ENCODE measurements around the gene ARFRP1.

DNA sequence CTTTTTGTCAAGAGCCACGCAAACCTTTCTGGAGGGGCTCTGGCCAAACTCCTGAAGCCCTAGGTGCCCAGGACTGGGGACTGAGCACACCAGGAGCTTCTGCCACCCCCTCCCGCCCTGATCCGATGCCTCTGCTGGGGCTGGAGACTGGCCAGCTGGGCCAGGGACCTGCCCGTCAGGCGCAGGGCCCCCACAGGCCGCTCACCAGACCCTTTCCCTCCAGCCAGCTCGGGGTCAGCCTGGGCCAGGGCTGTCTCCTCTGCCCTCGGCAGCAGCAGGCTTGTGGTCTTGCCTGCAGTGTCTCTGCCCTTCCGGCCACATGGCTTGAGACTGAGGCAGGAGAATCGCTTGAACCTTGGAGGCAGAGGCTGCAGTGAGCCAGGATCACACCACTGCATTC is 35.1 kb downstream of the ARFRP1 start:
- TF ChIP-seq POLR2AphosphoS5 (IDR thresholded peaks at IDR 0.05; ENCODE audit: low read depth) (no peak), EZH2 (IDR thresholded peaks at IDR 0.05; ENCODE audit: low read depth, unreplicated experiment) (no peak), ZNF331 (CRISPR knock-in tag; IDR thresholded peaks at IDR 0.05; ENCODE audit: low read depth) (no peak), EZH2phosphoT487 (IDR thresholded peaks at IDR 0.05; ENCODE audit: unreplicated experiment) (no peak), STAT1 (IDR thresholded peaks at IDR 0.05; ENCODE audit: unreplicated experiment) (no peak)
- TF ChIP-seq, protein P1, sequence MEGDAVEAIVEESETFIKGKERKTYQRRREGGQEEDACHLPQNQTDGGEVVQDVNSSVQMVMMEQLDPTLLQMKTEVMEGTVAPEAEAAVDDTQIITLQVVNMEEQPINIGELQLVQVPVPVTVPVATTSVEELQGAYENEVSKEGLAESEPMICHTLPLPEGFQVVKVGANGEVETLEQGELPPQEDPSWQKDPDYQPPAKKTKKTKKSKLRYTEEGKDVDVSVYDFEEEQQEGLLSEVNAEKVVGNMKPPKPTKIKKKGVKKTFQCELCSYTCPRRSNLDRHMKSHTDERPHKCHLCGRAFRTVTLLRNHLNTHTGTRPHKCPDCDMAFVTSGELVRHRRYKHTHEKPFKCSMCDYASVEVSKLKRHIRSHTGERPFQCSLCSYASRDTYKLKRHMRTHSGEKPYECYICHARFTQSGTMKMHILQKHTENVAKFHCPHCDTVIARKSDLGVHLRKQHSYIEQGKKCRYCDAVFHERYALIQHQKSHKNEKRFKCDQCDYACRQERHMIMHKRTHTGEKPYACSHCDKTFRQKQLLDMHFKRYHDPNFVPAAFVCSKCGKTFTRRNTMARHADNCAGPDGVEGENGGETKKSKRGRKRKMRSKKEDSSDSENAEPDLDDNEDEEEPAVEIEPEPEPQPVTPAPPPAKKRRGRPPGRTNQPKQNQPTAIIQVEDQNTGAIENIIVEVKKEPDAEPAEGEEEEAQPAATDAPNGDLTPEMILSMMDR (conservative IDR thresholded peaks at IDR 0.05; ENCODE audit: low read depth in 2 of 2): no peak
- TF ChIP-seq, protein P2, sequence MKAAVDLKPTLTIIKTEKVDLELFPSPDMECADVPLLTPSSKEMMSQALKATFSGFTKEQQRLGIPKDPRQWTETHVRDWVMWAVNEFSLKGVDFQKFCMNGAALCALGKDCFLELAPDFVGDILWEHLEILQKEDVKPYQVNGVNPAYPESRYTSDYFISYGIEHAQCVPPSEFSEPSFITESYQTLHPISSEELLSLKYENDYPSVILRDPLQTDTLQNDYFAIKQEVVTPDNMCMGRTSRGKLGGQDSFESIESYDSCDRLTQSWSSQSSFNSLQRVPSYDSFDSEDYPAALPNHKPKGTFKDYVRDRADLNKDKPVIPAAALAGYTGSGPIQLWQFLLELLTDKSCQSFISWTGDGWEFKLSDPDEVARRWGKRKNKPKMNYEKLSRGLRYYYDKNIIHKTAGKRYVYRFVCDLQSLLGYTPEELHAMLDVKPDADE (IDR thresholded peaks at IDR 0.05): no peak
- TF ChIP-seq, protein P3, sequence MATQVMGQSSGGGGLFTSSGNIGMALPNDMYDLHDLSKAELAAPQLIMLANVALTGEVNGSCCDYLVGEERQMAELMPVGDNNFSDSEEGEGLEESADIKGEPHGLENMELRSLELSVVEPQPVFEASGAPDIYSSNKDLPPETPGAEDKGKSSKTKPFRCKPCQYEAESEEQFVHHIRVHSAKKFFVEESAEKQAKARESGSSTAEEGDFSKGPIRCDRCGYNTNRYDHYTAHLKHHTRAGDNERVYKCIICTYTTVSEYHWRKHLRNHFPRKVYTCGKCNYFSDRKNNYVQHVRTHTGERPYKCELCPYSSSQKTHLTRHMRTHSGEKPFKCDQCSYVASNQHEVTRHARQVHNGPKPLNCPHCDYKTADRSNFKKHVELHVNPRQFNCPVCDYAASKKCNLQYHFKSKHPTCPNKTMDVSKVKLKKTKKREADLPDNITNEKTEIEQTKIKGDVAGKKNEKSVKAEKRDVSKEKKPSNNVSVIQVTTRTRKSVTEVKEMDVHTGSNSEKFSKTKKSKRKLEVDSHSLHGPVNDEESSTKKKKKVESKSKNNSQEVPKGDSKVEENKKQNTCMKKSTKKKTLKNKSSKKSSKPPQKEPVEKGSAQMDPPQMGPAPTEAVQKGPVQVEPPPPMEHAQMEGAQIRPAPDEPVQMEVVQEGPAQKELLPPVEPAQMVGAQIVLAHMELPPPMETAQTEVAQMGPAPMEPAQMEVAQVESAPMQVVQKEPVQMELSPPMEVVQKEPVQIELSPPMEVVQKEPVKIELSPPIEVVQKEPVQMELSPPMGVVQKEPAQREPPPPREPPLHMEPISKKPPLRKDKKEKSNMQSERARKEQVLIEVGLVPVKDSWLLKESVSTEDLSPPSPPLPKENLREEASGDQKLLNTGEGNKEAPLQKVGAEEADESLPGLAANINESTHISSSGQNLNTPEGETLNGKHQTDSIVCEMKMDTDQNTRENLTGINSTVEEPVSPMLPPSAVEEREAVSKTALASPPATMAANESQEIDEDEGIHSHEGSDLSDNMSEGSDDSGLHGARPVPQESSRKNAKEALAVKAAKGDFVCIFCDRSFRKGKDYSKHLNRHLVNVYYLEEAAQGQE (IDR thresholded peaks at IDR 0.05; ENCODE audit: unreplicated experiment): no peak
